Measurements from ENCODE around the gene NKAPD1.

DNA sequence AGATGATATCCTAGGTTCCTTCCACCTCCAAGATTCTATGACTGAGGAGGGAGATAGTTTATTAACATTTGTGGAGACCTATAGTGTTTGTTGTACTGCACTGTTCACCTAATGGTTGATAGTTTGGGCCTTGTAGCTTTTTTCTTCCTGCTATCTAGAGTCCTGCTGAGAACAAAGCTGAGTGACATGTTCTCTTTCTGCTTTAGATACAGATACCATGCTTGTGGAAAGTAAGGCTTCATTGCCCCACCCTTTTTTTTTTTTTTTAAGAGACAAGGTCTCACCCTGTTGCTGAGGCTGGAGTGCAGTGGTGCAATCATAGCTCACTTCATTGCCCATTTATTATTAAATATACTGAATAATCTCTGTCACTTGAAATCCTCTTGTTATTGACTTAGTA lies 36.6 kb upstream of the NKAPD1 start:
- TF ChIP-seq NRF1 (IDR thresholded peaks at IDR 0.05; ENCODE audit: low read depth, low read length) (no peak), SIN3A (IDR thresholded peaks at IDR 0.05; ENCODE audit: borderline replicate concordance, low read depth, low read length) (no peak), GABPA (IDR thresholded peaks at IDR 0.05; ENCODE audit: low read depth) (no peak), EZH2phosphoT487 (IDR thresholded peaks at IDR 0.05; ENCODE audit: borderline replicate concordance, low read depth) (no peak), YY1 (IDR thresholded peaks at IDR 0.05; ENCODE audit: low read depth) (no peak)
- TF ChIP-seq, protein P1, sequence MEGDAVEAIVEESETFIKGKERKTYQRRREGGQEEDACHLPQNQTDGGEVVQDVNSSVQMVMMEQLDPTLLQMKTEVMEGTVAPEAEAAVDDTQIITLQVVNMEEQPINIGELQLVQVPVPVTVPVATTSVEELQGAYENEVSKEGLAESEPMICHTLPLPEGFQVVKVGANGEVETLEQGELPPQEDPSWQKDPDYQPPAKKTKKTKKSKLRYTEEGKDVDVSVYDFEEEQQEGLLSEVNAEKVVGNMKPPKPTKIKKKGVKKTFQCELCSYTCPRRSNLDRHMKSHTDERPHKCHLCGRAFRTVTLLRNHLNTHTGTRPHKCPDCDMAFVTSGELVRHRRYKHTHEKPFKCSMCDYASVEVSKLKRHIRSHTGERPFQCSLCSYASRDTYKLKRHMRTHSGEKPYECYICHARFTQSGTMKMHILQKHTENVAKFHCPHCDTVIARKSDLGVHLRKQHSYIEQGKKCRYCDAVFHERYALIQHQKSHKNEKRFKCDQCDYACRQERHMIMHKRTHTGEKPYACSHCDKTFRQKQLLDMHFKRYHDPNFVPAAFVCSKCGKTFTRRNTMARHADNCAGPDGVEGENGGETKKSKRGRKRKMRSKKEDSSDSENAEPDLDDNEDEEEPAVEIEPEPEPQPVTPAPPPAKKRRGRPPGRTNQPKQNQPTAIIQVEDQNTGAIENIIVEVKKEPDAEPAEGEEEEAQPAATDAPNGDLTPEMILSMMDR (IDR thresholded peaks at IDR 0.05): no peak
- TF ChIP-seq, protein P2, sequence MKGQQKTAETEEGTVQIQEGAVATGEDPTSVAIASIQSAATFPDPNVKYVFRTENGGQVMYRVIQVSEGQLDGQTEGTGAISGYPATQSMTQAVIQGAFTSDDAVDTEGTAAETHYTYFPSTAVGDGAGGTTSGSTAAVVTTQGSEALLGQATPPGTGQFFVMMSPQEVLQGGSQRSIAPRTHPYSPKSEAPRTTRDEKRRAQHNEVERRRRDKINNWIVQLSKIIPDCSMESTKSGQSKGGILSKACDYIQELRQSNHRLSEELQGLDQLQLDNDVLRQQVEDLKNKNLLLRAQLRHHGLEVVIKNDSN (IDR thresholded peaks at IDR 0.05; ENCODE audit: borderline replicate concordance, low read depth): no peak
- TF ChIP-seq, protein P3, sequence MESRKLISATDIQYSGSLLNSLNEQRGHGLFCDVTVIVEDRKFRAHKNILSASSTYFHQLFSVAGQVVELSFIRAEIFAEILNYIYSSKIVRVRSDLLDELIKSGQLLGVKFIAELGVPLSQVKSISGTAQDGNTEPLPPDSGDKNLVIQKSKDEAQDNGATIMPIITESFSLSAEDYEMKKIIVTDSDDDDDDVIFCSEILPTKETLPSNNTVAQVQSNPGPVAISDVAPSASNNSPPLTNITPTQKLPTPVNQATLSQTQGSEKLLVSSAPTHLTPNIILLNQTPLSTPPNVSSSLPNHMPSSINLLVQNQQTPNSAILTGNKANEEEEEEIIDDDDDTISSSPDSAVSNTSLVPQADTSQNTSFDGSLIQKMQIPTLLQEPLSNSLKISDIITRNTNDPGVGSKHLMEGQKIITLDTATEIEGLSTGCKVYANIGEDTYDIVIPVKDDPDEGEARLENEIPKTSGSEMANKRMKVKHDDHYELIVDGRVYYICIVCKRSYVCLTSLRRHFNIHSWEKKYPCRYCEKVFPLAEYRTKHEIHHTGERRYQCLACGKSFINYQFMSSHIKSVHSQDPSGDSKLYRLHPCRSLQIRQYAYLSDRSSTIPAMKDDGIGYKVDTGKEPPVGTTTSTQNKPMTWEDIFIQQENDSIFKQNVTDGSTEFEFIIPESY (IDR thresholded peaks at IDR 0.05; ENCODE audit: borderline replicate concordance, low read depth): no peak
- TF ChIP-seq, protein P4, sequence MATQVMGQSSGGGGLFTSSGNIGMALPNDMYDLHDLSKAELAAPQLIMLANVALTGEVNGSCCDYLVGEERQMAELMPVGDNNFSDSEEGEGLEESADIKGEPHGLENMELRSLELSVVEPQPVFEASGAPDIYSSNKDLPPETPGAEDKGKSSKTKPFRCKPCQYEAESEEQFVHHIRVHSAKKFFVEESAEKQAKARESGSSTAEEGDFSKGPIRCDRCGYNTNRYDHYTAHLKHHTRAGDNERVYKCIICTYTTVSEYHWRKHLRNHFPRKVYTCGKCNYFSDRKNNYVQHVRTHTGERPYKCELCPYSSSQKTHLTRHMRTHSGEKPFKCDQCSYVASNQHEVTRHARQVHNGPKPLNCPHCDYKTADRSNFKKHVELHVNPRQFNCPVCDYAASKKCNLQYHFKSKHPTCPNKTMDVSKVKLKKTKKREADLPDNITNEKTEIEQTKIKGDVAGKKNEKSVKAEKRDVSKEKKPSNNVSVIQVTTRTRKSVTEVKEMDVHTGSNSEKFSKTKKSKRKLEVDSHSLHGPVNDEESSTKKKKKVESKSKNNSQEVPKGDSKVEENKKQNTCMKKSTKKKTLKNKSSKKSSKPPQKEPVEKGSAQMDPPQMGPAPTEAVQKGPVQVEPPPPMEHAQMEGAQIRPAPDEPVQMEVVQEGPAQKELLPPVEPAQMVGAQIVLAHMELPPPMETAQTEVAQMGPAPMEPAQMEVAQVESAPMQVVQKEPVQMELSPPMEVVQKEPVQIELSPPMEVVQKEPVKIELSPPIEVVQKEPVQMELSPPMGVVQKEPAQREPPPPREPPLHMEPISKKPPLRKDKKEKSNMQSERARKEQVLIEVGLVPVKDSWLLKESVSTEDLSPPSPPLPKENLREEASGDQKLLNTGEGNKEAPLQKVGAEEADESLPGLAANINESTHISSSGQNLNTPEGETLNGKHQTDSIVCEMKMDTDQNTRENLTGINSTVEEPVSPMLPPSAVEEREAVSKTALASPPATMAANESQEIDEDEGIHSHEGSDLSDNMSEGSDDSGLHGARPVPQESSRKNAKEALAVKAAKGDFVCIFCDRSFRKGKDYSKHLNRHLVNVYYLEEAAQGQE (IDR thresholded peaks at IDR 0.05; ENCODE audit: low read depth, low read length): no peak
